Measurements from ENCODE around the gene GOLGA8S.

GRCh38 chr15:23402544-23402943 is 48.0 kb downstream of the GOLGA8S start:
- TF ChIP-seq TARDBP (IDR thresholded peaks at IDR 0.05) (no peak), ZNF384 (IDR thresholded peaks at IDR 0.05) (no peak), FOXA1 (IDR thresholded peaks at IDR 0.05) (no peak)
